K562 (cell line): Measurements from ENCODE around the gene CFP. TPM values are rescaled to one million over a fixed set of nuclear protein-coding genes. Genes with fewer than 3 reads are reported as not detected.

Experiments used
- CBX8 ChIP-seq: fragments of 200-600 bp; sonication (generic); IDR thresholded peaks from 2 replicates; pipeline ENCODE4 v1.6.1; 2012; ENCODE audit warnings: borderline replicate concordance, mixed run types, low read depth, mild to moderate bottlenecking, moderate library complexity, mixed read lengths, low read length, control low read depth, inconsistent platforms; ENCODE audit not compliant: poor library complexity, severe bottlenecking; ENCODE audit errors: extremely low read depth
- CC2D1A ChIP-seq: fragments of 450-650 bp; IDR thresholded peaks from 2 replicates; pipeline ENCODE4 v1.6.1; 2017; ENCODE audit warnings: mild to moderate bottlenecking
- DACH1 ChIP-seq: fragments of 450-650 bp; IDR thresholded peaks from 2 replicates; pipeline ENCODE4 v1.6.1; 2018; ENCODE audit not compliant: partially characterized antibody
- FUS ChIP-seq: fragments of 200-400 bp; formaldehyde crosslinking; optimal IDR thresholded peaks from 2 replicates; pipeline ENCODE3; 2017; ENCODE audit warnings: low read depth, low read length
- HDAC2 ChIP-seq: fragments of 450-650 bp; IDR thresholded peaks from 2 replicates; pipeline ENCODE4 v1.6.1; 2016; ENCODE audit warnings: mild to moderate bottlenecking
- HDGF ChIP-seq: fragments of 450-650 bp; IDR thresholded peaks from 2 replicates; pipeline ENCODE4 v1.6.1; 2016
- HSF4 ChIP-seq: fragments of 250-450 bp; sonication (Bioruptor Pico); IDR thresholded peaks from 2 replicates; pipeline ENCODE4 v2.1.2; 2022; ENCODE audit warnings: mild to moderate bottlenecking, moderate library complexity, borderline replicate concordance
- NCOR1 ChIP-seq: fragments of 450-650 bp; IDR thresholded peaks from 2 replicates; pipeline ENCODE4 v1.6.1; 2016; ENCODE audit warnings: mild to moderate bottlenecking, moderate library complexity
- SNIP1 ChIP-seq: fragments of 450-650 bp; IDR thresholded peaks from 2 replicates; pipeline ENCODE4 v1.7.1; 2017; ENCODE audit warnings: low read depth, mild to moderate bottlenecking
- TARDBP ChIP-seq: fragments of 450-650 bp; IDR thresholded peaks from 2 replicates; pipeline ENCODE4 v1.6.1; 2016
- polyA plus RNA-seq, 8 experiments: library from polyadenylated mRNA; depleted of rRNA in 4 of 8; stranded (reverse) in 5 of 8; unstranded in 3 of 8; fragments of >200 nt; fragmentation: Nextera tagmentation in 2 of 8; fragmentation: Illumina TruSeq in 1 of 8; extraction: Ambion mirVana in 2 of 8; extraction: Trizol in 1 of 8; gene quantifications; 2 replicates each; pipeline versions ENCODE4 v1.2.1 to v1.2.3, GENCODE V29; 2011 to 2014; ENCODE audit warnings: inconsistent platforms in 1 of 8, missing spikeins in 1 of 8
- total RNA-seq, 7 experiments: library from RNA; depleted of rRNA in 6 of 7; stranded (reverse); fragments of >200 nt in 6 of 7; fragmentation: Illumina TruSeq in 2 of 7; extraction: Trizol in 2 of 7; gene quantifications; 2 replicates each; pipeline versions ENCODE4 v1.2.1 to v1.2.3, GENCODE V29; 2011 to 2021; ENCODE audit warnings: low replicate concordance in 1 of 7
- TF ChIP-seq, protein P1 (sequence below): fragments of 250-450 bp; sonication (Bioruptor Pico); IDR thresholded peaks from 2 replicates; pipeline ENCODE4 v1.4.0; 2020
- TF ChIP-seq, protein P2 (sequence below): fragments of 250-450 bp; sonication (Bioruptor Pico); IDR thresholded peaks from 2 replicates; pipeline ENCODE4 v1.4.0; 2020; ENCODE audit warnings: borderline replicate concordance
- TF ChIP-seq, protein P3 (sequence below): fragments of 200-600 bp; sonication (generic); IDR thresholded peaks from one replicate; pipeline ENCODE4 v1.6.1; 2012; ENCODE audit warnings: mild to moderate bottlenecking, low read depth, low read length, inconsistent platforms

CFP gene
- total and polyA plus RNA-seq, 9 of the 15 experiments (the other 6 are each of a cell fraction or from before 2014, with no cell fraction given) = 0.18 to 2.0 (median 0.55) TPM

DNA sequence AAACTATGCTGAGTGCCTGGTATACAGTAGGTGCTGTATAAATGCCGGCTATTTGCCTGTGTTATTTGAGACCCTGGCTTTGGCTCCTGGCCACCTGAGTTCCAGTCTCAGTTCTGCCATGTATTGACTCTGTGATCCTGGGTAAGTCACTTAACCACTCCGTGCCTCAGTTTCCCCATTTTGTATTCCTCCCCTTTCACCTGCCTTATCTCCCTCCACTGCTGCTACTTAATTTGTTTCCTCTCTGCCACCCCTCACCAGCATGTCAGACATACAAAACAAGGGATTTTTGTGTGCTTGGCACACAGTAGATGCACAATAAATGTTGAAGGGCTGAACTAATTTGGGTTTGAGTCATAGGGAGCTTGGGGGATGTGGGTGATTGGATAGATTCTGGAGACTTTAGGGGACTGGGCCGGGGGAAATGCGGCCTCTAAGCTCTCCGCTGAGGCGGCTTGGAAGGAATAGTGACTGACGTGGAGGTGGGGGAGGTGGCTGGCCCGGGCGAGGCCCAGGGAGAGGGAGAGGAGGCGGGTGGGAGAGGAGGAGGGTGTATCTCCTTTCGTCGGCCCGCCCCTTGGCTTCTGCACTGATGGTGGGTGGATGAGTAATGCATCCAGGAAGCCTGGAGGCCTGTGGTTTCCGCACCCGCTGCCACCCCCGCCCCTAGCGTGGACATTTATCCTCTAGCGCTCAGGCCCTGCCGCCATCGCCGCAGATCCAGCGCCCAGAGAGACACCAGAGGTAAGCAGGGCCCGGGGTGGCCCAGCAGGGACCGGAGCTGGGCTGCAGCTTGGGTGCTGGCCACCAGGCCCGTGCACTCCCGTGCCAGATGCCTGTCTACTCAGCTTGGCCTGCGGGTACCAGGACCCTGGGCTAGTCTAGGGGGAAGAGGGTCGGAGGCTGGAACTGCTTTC is 47.7 kb downstream of the CFP start, which contains the start of gene TIMP1 (continued):
- 0 out of 2 replicates have a peak, but pooled peaks have one; percentile 50 for TF ChIP-seq CC2D1A
- TF ChIP-seq FUS = no peak
- TF ChIP-seq CBX8 = no peak
- TF ChIP-seq, protein P1, sequence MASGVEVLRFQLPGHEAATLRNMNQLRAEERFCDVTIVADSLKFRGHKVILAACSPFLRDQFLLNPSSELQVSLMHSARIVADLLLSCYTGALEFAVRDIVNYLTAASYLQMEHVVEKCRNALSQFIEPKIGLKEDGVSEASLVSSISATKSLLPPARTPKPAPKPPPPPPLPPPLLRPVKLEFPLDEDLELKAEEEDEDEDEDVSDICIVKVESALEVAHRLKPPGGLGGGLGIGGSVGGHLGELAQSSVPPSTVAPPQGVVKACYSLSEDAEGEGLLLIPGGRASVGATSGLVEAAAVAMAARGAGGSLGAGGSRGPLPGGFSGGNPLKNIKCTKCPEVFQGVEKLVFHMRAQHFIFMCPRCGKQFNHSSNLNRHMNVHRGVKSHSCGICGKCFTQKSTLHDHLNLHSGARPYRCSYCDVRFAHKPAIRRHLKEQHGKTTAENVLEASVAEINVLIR (CRISPR knock-in tag) = no peak
- no peak for TF ChIP-seq TARDBP
- 0 out of 2 replicates have a peak, but pooled peaks have one; percentile 46 for TF ChIP-seq HDGF
- TF ChIP-seq, protein P2, sequence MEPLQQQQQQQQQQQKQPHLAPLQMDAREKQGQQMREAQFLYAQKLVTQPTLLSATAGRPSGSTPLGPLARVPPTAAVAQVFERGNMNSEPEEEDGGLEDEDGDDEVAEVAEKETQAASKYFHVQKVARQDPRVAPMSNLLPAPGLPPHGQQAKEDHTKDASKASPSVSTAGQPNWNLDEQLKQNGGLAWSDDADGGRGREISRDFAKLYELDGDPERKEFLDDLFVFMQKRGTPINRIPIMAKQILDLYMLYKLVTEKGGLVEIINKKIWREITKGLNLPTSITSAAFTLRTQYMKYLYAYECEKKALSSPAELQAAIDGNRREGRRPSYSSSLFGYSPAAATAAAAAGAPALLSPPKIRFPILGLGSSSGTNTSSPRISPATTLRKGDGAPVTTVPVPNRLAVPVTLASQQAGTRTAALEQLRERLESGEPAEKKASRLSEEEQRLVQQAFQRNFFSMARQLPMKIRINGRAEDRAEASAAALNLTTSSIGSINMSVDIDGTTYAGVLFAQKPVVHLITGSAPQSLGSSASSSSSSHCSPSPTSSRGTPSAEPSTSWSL (CRISPR knock-in tag) = no peak
- 0 out of 2 replicates have a peak, but pooled peaks have one; percentile 20 for TF ChIP-seq NCOR1
- 0 out of 2 replicates have a peak, but pooled peaks have one; percentile 39 for TF ChIP-seq HDAC2
- peak; percentile 27 for TF ChIP-seq DACH1
- TF ChIP-seq, protein P3, sequence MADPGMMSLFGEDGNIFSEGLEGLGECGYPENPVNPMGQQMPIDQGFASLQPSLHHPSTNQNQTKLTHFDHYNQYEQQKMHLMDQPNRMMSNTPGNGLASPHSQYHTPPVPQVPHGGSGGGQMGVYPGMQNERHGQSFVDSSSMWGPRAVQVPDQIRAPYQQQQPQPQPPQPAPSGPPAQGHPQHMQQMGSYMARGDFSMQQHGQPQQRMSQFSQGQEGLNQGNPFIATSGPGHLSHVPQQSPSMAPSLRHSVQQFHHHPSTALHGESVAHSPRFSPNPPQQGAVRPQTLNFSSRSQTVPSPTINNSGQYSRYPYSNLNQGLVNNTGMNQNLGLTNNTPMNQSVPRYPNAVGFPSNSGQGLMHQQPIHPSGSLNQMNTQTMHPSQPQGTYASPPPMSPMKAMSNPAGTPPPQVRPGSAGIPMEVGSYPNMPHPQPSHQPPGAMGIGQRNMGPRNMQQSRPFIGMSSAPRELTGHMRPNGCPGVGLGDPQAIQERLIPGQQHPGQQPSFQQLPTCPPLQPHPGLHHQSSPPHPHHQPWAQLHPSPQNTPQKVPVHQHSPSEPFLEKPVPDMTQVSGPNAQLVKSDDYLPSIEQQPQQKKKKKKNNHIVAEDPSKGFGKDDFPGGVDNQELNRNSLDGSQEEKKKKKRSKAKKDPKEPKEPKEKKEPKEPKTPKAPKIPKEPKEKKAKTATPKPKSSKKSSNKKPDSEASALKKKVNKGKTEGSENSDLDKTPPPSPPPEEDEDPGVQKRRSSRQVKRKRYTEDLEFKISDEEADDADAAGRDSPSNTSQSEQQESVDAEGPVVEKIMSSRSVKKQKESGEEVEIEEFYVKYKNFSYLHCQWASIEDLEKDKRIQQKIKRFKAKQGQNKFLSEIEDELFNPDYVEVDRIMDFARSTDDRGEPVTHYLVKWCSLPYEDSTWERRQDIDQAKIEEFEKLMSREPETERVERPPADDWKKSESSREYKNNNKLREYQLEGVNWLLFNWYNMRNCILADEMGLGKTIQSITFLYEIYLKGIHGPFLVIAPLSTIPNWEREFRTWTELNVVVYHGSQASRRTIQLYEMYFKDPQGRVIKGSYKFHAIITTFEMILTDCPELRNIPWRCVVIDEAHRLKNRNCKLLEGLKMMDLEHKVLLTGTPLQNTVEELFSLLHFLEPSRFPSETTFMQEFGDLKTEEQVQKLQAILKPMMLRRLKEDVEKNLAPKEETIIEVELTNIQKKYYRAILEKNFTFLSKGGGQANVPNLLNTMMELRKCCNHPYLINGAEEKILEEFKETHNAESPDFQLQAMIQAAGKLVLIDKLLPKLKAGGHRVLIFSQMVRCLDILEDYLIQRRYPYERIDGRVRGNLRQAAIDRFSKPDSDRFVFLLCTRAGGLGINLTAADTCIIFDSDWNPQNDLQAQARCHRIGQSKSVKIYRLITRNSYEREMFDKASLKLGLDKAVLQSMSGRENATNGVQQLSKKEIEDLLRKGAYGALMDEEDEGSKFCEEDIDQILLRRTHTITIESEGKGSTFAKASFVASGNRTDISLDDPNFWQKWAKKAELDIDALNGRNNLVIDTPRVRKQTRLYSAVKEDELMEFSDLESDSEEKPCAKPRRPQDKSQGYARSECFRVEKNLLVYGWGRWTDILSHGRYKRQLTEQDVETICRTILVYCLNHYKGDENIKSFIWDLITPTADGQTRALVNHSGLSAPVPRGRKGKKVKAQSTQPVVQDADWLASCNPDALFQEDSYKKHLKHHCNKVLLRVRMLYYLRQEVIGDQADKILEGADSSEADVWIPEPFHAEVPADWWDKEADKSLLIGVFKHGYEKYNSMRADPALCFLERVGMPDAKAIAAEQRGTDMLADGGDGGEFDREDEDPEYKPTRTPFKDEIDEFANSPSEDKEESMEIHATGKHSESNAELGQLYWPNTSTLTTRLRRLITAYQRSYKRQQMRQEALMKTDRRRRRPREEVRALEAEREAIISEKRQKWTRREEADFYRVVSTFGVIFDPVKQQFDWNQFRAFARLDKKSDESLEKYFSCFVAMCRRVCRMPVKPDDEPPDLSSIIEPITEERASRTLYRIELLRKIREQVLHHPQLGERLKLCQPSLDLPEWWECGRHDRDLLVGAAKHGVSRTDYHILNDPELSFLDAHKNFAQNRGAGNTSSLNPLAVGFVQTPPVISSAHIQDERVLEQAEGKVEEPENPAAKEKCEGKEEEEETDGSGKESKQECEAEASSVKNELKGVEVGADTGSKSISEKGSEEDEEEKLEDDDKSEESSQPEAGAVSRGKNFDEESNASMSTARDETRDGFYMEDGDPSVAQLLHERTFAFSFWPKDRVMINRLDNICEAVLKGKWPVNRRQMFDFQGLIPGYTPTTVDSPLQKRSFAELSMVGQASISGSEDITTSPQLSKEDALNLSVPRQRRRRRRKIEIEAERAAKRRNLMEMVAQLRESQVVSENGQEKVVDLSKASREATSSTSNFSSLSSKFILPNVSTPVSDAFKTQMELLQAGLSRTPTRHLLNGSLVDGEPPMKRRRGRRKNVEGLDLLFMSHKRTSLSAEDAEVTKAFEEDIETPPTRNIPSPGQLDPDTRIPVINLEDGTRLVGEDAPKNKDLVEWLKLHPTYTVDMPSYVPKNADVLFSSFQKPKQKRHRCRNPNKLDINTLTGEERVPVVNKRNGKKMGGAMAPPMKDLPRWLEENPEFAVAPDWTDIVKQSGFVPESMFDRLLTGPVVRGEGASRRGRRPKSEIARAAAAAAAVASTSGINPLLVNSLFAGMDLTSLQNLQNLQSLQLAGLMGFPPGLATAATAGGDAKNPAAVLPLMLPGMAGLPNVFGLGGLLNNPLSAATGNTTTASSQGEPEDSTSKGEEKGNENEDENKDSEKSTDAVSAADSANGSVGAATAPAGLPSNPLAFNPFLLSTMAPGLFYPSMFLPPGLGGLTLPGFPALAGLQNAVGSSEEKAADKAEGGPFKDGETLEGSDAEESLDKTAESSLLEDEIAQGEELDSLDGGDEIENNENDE = no peak
- no peak for TF ChIP-seq HSF4
- TF ChIP-seq SNIP1 = no peak
